Activated CD8-positive, alpha-beta memory T cell treated with anti-CD3 and anti-CD28 coated beads for 1 hour (primary cell): ENCODE measurements around the gene CFAP97D1.

ENCODE experiments used
- DNase-seq, 2 donors: peaks; one replicate each; pipeline ENCODE4 v3.0.0-alpha.2; 2020; ENCODE audit warnings: low read depth in 1 of 2; ENCODE audit errors: extremely low read depth in 1 of 2

Gene CFAP97D1

DNA sequence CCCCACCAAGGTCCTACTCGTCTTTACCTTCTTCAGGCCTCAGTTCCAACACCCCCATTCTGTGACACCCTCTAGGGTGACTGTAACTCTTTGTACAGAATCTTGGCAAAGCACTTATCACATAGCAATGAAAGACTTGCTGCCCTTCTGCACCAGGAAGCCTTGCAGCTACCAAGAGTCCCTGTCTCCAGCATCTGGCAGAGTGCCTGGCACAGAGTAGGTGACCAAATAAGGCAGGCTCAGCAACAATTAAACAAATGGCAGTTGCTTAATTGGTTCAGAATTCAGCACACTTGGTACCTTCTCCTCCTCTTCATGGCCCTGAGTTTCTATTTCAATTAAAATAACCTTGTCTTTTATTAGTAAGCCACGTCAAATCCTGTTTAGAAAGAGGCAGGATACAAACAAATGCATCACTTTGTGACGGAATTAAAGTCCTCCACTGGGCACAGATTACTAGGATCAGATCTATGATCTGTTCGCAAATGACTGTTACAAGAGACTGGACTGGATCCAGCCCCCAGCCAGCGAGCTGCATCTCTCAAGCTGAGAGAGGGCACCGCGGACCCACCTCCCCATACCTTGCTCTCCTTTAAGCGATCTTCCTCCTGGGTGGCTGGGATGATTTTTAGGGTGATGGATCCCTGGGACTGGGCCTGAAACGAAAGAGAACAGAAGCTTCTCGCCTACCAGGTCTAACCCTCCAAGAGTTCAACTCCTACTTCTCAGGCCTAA is 43.3 kb downstream of the CFAP97D1 start:
- no peak for DNase-seq

DNA sequence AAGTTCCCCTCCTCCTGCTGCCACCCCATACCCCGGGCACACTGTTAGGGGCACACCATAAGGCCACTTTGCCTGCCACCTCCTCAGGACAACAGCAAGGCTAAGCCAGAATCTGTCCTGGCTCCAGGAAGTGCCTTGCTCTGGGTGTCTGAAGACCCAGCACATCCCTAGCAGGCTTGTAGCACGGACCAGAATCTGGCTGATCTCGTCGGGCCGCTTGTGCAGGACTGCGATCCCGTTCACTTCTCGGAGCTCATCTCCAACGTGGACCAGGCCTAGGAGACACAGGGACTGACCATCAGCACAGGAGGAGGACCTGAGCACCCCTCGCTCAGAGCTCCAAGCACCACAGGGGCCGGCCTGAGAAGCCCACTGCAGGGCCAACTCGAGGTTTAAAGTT is 45.3 kb downstream of the CFAP97D1 start:
- DNase-seq = no peak

DNA sequence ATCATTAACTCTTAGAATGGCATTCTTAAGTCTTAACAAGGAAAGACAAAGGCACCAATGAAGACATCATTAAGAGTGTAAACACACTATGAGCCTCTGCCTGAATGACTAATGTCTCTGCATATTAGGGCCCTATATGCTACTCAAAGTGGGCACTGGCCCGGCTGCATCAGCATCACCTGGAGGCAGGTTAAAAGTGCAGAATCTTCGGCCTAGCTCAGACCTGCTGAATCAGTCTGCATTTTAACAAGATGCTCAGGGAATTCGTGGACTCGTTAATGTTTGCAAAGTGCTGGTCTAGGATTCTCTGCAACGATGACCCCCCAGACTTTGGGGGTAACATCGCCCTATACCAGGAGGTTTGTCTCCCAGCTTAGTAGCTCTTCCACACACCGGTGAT is 46.0 kb downstream of the CFAP97D1 start:
- DNase-seq = no peak

DNA sequence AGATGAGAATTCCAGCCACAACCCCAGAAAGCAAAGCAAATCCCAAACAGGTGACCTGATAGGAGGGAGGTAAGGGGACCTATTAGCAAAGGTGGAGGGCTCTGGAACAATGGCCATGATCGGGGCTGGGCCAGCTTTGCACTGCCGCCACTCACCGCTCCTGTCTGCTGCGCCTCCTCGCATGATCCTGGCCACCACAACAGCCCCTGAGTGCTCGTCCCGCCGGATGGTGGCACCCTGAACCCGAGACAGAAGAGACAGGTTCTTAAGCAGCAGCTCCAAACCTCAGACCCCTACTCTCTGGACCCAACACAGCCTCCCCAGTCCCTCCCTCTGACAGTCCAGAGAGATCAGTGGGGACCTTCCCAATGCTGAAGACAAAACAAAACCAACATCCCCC is 47.4 kb downstream of the CFAP97D1 start:
- no peak for DNase-seq

DNA sequence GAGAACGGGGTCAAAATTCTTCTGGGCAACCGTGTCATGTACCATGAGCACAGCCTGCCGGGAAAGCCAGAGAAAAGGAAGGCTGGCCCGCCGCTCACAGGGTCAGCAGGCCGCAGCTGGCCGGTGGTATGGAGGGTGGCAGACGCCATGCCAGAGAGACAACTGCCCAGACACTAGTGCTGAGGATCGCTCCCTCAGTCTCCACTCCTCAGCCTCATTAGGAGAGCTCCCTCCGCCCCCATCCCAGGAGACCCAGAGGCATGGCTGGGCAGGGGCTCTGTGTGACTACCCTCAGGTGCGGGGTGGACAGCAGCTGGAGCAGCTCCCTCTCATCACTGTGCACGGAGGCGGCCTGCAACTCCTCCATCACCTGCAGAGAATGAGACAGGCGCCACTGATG is 49.5 kb downstream of the CFAP97D1 start:
- DNase-seq = no peak

DNA sequence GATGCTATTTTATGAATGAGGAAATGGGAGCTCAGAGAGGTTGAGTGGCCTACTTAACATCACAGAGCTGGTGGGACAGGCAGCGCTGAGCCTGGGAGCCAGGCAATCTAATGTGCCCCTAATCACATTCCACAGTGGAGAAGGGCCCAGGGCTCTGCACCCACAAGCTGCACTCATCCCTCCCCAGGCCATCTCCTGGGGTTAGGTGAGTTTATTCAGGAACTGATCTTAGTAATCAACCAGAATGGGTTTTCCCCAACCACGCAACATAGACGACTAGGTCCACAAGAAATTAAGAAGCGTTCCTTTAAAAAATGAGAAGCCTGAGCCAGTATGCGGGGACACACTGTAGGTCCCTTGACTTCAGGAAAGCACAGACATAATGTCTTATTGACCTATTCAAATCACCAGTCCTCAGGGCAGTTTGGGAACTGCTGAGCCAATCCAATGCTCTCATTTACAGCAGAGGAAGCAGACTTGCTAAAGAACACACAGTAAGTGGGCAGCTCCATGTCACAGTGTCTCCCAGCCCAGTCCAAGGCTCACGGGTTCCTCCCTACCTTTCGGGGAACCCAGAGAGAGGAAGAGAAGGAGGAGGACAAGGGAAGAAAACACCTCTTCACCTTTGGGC is 50.4 kb downstream of the CFAP97D1 start:
- no peak for DNase-seq

DNA sequence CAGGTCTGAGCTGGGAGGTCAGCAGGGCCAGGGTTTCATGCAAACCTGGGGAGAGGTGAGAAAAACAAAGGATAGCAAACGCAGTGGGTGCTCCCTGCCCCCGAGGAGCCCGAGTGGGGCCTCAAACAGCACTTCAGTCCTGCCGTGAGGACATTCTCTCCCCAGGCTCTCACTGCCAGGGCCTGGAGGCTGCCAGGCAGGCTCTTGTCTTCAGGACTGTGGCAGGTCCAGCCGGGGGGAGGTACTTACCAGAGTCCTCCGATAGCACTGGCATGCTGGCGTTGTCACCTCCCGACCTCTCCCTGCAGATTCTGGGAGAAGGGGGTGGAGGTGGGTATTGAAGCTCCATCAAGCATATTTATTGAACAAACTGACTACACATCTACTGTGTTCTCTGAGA is 51.4 kb downstream of the CFAP97D1 start:
- DNase-seq = no peak

DNA sequence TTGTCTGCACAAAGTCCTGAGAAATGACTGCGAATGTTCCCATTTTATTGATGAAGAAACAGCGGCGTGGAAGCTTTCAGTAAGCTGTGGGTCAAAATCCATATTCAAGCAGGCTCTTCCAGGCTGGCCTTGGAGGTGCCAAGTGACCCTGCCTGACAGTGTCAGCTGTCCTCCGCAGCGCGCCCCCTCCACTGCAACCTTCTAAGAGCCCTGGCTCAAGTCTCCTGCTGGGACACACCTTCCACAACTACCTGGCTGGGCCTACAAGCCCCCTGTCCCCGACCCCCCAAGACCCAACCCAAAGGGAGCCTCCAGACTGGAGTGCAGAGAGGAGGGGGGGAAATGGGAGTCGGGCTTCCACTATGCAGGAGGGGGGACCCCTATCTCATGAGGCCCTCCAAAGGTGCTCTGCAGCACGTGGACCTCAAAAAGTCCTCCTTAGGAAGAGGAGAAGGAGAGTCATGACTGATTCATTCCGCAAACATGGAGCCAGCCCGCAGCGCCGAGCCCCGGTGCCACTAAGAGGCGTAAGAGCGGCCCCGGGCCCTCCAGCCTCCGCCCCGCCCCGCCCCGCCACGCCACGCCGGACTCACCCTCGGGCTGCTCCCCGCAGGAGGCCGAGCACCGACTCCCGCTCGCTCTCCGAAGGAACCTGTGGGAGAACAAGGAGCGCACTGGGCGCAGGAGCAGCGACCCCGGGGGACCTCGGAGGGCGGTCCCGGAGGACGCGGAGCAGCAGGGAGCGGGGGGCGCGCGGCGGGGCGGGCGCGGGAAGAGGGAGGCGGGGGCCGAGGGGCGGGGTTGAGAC is 52.1 kb downstream of the CFAP97D1 start:
- DNase-seq = no peak

DNA sequence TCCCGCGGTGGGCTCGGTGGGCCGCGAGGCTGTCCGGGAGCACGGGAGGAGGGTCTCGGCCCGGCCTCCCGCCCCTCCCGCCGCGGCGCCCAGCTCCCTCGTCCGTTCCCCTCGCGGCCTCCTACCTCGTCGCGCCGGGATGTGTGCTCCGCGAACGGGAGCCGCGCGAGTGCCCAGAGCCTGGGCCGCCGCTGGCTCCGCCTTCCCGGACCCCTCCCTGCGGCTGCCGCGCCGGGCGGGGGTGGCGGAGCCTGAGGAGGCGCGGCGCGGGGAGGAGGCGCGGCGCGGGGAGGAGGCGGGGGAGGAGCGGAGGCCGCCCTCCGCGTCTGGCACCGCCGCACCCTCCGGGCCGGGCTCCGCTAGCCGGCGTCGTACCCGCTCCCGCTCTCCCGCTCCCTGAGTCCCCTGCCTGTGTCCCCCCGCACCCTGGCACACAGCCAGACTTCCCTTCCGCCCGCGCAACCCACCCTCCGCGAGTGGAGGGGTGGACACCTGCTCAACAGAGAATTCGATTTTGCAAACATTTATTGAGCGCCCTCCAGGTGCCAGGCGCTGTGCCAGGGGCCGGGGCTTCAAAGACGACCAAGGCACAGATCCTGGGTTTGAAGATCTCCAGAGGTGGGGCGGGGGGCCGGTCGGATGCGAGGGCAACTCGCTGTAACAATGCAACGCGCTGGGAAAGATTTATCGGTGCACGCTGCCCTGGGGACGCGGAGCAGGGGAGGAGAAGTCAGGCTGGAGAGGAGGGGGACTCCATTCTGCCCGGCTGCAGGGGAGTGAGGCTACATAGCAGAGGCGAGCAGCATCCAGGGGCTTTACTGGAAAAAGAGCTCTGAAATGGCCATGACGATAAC is 53.0 kb downstream of the CFAP97D1 start, which contains the start of gene MPP3:
Gene MPP3, minus strand, starts transcription at position 171 of the 854 bp plus-strand sequence. CDS start 1,240 bp downstream, outside the sequence.
- peak; percentile 8 to 32 for DNase-seq

DNA sequence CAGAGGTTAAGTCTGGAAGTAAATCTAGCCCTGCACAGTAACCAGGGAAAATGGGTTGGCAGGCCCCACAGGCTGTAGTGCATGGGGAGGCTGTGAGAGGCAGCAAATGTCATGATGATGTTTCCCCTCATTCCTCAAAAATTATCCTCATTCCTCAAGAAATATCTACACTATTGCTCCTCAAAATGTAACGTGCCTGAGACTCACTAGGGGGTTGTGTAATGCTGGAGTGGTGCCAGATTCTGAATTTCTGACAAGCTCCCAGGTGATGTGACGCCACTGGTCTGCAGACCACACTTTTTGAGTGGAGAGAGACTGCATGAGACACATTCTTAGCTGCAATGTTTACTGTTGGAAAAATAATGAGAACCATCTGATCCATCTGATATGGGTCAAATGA is 53.9 kb downstream of the CFAP97D1 start:
- no peak for DNase-seq
